ENCODE measurements around the gene GGT6.

GGT6 gene

GRCh38 chr17:4538236-4539002 is 22.0 kb downstream of the GGT6 start:
- no peak for DNase-seq (ENCODE audit: low read depth in 2 of 2)

- no peak for DNase-seq (ENCODE audit: low read depth in 2 of 2)
These were observed 22.7 kb downstream of the GGT6 start for GRCh38 chr17:4537451-4538235.

- DNase-seq (ENCODE audit: low read depth in 2 of 2) = no peak
These were observed 23.5 kb downstream of the GGT6 start for GRCh38 chr17:4536742-4537411.

- DNase-seq (ENCODE audit: low read depth in 2 of 2) = no peak
These were observed 24.1 kb downstream of the GGT6 start for GRCh38 chr17:4536259-4536741.

GRCh38 chr17:4535667-4536258 is 24.6 kb downstream of the GGT6 start:
- DNase-seq (ENCODE audit: low read depth in 2 of 2) = no peak

GRCh38 chr17:4534928-4535666 is 25.3 kb downstream of the GGT6 start:
- no peak for DNase-seq (ENCODE audit: low read depth in 2 of 2)

- no peak for DNase-seq (ENCODE audit: low read depth in 2 of 2)
These were observed 25.9 kb downstream of the GGT6 start for GRCh38 chr17:4534515-4534914.

DNA sequence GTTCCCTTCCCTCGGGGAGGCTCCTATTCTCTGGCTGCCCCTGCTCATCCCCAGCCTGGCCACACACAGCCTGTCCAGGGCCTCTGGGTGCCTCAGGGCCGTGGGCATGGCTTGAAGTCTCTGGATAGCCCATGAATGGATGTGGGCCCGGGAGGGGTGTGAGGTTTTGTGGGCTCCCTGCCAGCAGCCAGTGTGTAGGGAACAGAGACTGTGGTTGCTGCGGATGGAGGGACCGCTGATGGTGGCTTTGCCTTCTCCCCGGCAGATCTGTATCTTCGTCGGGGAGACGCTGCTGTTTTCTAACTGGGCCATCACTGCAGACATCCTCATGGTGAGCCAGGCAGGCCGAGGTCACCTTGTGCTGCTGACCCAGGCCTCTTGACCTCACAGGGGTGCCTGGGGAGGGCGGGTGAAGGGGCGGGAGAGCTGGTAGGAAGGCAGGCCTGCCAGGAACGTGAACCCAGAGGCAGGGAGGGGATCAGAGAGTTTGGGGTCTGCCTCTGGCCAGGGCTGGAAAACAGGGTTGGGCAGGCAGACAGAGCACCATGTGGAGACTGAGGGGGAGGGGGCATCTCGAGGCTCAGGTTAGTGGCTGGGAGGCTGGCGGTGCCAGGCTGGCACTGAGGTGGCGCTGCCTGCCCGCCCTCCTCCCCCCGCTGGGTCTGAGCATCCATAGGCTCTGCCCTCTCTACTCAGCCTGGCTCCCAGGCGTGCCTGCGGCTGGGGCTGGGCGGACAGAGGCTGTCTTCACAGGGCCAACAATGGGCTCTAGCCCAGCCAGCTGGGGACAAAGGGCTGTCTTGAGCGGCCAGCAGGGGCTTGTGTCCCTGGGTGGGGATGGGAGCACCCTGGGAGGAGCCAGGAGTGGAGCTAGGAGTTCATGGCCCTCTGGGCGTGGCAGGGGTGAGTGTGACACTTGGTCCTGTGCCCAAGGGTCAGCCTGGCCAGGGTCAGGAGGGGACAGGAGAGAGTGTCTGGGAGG is 26.6 kb downstream of the GGT6 start:
- no peak for DNase-seq (ENCODE audit: low read depth in 2 of 2)

DNA sequence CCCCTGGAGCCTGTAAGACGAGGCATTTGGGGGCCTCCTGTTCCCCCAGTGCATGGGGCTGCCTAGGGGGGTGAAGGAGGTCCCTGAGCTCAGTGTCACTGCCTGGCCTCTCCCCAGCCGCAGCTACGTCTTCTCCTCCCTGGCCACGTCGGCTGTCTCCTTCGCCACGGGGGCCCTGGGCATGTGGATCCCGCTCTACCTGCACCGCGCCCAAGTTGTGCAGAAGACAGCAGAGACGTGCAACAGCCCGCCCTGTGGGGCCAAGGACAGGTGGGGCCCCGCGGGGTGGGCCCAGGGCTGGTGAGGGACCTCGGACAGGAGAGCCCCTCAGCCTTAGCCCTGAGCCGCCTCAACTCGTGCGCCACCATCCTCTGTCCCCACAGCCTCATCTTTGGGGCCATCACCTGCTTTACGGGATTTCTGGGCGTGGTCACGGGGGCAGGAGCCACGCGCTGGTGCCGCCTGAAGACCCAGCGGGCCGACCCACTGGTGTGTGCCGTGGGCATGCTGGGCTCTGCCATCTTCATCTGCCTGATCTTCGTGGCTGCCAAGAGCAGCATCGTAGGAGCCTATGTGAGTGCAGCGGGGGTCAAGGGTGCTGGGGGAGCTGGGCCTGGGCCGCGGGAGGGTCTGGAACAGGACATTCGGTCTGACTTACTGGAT is 27.4 kb downstream of the GGT6 start:
- DNase-seq (ENCODE audit: low read depth in 2 of 2) = no peak

- DNase-seq (ENCODE audit: low read depth in 2 of 2) = no peak
These were observed 28.2 kb downstream of the GGT6 start for GRCh38 chr17:4531988-4532736.

- DNase-seq (ENCODE audit: low read depth in 2 of 2) = no peak
These were observed 29.3 kb downstream of the GGT6 start for GRCh38 chr17:4530799-4531730.

GRCh38 chr17:4529533-4530152 is 30.7 kb downstream of the GGT6 start:
- DNase-seq (ENCODE audit: low read depth in 2 of 2) = no peak

DNA sequence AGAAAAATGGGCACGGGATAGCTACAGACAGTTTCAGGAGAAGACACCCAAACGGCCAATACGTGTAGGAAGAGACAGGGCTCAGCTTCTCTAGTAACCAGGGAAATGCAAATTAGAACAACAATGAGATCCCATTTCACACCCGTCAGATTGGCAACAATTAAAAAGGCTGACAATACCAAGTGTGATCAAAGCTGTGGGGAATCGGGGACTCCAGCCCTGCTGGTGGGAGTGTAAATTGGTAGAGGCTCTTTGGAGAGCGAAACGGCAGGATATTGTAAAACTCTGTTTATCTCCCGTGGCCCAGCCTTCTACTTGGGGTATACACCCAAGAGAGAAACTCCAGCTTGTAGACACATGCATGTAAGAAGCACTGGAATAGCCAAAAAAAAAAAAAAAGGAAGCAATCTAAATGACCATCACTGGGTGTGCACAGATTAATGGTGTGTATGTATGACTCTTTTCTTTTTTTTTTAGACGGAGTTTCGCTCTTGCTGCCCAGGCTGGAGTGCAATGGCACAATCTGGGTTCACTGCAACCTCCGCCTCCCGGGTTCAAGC is 32.7 kb downstream of the GGT6 start:
- no peak for DNase-seq (ENCODE audit: low read depth in 2 of 2)

GRCh38 chr17:4527134-4527533 is 33.2 kb downstream of the GGT6 start:
- DNase-seq (ENCODE audit: low read depth in 2 of 2) = no peak

DNA sequence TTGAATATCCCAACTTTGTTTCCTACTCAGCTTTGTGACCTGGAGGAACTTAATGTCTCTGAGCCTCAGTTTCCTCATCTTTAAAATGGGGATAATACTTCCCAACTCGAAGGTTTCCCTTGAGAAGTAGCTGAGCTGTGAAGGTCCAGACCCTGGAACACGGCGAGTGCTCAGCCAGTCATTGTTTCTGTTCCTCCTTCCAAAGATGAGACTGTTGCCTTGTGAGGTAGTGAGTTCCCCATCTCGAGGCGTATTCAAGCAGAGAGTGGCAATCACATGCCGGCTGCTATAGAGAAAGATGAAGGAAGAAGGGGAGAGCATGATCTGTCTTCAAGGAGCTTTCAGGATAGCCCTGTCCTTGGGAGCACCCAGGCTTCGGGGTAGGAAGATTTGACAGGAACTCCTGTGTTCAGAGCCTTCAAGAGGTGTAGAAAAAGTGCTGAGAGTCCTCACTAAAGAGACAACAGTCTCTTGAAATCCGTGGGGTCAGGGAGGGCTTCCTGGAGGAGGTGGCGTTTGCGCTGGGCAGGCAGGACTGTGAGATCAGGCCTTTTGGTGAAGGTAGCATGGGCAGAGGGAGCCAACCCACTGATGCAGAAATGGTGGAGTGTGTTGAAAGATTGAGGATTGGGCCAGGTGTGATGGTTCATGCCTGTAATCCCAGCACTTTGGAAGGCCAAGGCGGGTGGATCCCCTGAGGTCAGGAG is 34.5 kb downstream of the GGT6 start:
- no peak for DNase-seq (ENCODE audit: low read depth in 2 of 2)

DNA sequence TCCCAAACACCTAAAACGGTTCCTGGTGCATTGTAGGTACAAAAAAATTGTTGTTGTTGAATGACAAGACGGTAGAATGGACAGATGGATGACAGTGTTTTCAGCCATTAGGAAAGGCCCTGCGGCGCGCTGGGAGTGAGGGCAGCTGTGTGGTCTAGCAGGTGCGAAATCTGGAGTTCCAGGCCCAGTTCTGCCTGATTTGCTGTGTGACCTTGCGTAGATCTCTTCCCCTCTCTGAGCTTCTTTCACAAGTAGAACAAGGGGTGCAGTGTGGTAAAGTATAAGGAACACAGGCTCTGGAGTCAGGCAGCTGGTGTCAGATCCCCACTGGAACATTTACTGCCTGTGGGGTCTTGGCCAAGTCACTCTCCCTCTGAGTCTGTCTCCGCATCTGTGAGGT is 36.4 kb downstream of the GGT6 start:
- no peak for DNase-seq (ENCODE audit: low read depth in 2 of 2)
